T-helper 2 cell treated with Interferon-gamma antibody and Interleukin-4, amounts not matched to agents 5 μg/mL and 100 μg/mL, for 36 hours (primary cell): Measurements from ENCODE around the gene EPHA6.

Experiments
- DNase-seq: peaks from one replicate; pipeline ENCODE4 v3.0.0; 2021; ENCODE audit warnings: low spot score
- H3K27ac Mint-ChIP-seq: one replicate; pipeline ENCODE4 v1.8.0; 2021; ENCODE audit warnings: mild to moderate bottlenecking, mixed read lengths
- H3K27me3 Mint-ChIP-seq: one replicate; pipeline ENCODE4 v1.8.0; 2021; ENCODE audit warnings: low read depth, mixed read lengths
- H3K36me3 Mint-ChIP-seq: one replicate; pipeline ENCODE4 v1.8.0; 2021; ENCODE audit warnings: low read depth, mixed read lengths
- H3K4me1 Mint-ChIP-seq: one replicate; pipeline ENCODE4 v1.8.0; 2021; ENCODE audit warnings: low read depth, mixed read lengths
- H3K4me3 Mint-ChIP-seq: one replicate; pipeline ENCODE4 v1.8.0; 2022; ENCODE audit warnings: mild to moderate bottlenecking, moderate library complexity, mixed read lengths
- H3K9me3 Mint-ChIP-seq: one replicate; pipeline ENCODE4 v1.8.0; 2021; ENCODE audit warnings: mixed read lengths

The EPHA6 gene

GRCh38 chr3:97764407-97765238 lies 950.2 kb downstream of the EPHA6 start, which contains the start of gene ARL6:
Gene ARL6 (plus strand): TSS chr3:97764758. CDS start chr3:97768108, 3,350 bp downstream.
- Mint-ChIP-seq H3K36me3 (no peaks in the 10 kb centered on the region), H3K27ac (peak within 1 kb of the TSS; percentile 89), H3K27me3 (peaks cover 4% of the 10 kb centered on the region), H3K9me3 (no peaks in the 10 kb centered on the region), H3K4me1 (peaks cover 21% of the 10 kb centered on the region), H3K4me3 (peak within 1 kb of the TSS; percentile 97)
- peak; percentile 74 for DNase-seq

- Mint-ChIP-seq H3K4me1 (peaks cover 21% of the 10 kb centered on the region), H3K27ac (peak overlapping the region; percentile 89), H3K36me3 (peaks cover under 1% of the 10 kb centered on the region), H3K27me3 (peaks cover 4% of the 10 kb centered on the region), H3K4me3 (peak overlapping the region; percentile 97), H3K9me3 (no peaks in the 10 kb centered on the region)
- DNase-seq: no peak
Measured at GRCh38 chr3:97765336-97765735, 950.9 kb downstream of the EPHA6 start.

GRCh38 chr3:97772926-97773325 lies 958.5 kb downstream of the EPHA6 start:
- no peaks in the 10 kb centered on the region for H3K27me3 Mint-ChIP-seq

GRCh38 chr3:97778152-97778551 lies 963.8 kb downstream of the EPHA6 start:
- Mint-ChIP-seq H3K9me3 (no peaks in the 10 kb centered on the region), H3K27me3 (no peaks in the 10 kb centered on the region), H3K4me1 (no peaks in the 10 kb centered on the region), H3K27ac (no peak overlapping the region), H3K4me3 (no peak overlapping the region), H3K36me3 (peaks cover 1% of the 10 kb centered on the region)
- DNase-seq: no peak

More at GRCh38 chr3:97772926-97773325, 958.5 kb downstream of the EPHA6 start:
- Mint-ChIP-seq H3K36me3 (peaks cover 7% of the 10 kb centered on the region), H3K4me1 (no peaks in the 10 kb centered on the region), H3K27ac (no peak overlapping the region), H3K9me3 (peaks cover 3% of the 10 kb centered on the region), H3K4me3 (no peak overlapping the region)
- DNase-seq: no peak

GRCh38 chr3:97793420-97794019 lies 979.1 kb downstream of the EPHA6 start:
- no peaks in the 10 kb centered on the region for H3K27me3 Mint-ChIP-seq
- no peaks in the 10 kb centered on the region for H3K9me3 Mint-ChIP-seq
- H3K27ac Mint-ChIP-seq: no peak overlapping the region
- H3K4me1 Mint-ChIP-seq: peaks cover 1% of the 10 kb centered on the region
- no peaks in the 10 kb centered on the region for H3K36me3 Mint-ChIP-seq
- no peak overlapping the region for H3K4me3 Mint-ChIP-seq
- DNase-seq: no peak

DNA sequence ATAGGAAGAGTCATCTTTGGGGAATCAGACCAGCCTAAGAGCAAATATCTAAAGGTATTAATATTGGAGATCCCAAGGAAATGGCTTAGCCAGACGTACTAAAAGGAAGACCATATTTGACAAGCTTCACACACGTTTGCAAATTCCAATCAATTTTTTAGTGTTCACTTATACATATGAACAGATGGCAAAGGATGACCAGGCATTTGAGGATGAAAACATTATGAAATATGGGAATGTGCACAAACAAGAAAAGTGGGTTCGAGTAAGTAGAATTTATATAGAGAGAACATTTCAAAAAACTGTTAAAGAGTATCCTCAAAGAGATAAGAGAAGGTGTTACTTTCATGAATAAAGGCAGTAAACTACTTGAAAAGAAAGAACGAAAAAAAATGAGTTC lies 981.6 kb downstream of the EPHA6 start:
- no peak overlapping the region for H3K4me3 Mint-ChIP-seq
- no peaks in the 10 kb centered on the region for H3K27me3 Mint-ChIP-seq
- H3K27ac Mint-ChIP-seq: no peak overlapping the region
- H3K36me3 Mint-ChIP-seq: no peaks in the 10 kb centered on the region
- H3K9me3 Mint-ChIP-seq: no peaks in the 10 kb centered on the region
- DNase-seq: no peak
- peaks cover 1% of the 10 kb centered on the region for H3K4me1 Mint-ChIP-seq
